Measurements from ENCODE around the gene PPP1CA.

Gene PPP1CA

GRCh38 chr11:67432655-67433349, 31.1 kb upstream of the PPP1CA start:
- peaks cover 47% of the 10 kb centered on the region for H3K4me1 ChIP-seq (ENCODE audit: low read length)
- TF ChIP-seq EZH2phosphoT487 (IDR thresholded peaks at IDR 0.05; ENCODE audit: low read depth), result no peak
- TF ChIP-seq, protein P1, sequence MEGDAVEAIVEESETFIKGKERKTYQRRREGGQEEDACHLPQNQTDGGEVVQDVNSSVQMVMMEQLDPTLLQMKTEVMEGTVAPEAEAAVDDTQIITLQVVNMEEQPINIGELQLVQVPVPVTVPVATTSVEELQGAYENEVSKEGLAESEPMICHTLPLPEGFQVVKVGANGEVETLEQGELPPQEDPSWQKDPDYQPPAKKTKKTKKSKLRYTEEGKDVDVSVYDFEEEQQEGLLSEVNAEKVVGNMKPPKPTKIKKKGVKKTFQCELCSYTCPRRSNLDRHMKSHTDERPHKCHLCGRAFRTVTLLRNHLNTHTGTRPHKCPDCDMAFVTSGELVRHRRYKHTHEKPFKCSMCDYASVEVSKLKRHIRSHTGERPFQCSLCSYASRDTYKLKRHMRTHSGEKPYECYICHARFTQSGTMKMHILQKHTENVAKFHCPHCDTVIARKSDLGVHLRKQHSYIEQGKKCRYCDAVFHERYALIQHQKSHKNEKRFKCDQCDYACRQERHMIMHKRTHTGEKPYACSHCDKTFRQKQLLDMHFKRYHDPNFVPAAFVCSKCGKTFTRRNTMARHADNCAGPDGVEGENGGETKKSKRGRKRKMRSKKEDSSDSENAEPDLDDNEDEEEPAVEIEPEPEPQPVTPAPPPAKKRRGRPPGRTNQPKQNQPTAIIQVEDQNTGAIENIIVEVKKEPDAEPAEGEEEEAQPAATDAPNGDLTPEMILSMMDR (IDR thresholded peaks at IDR 0.05; ENCODE audit: low read depth, low read length), result no peak
- no peaks in the 10 kb centered on the region for H4K20me1 ChIP-seq (ENCODE audit: insufficient read depth, low read length)
- H3K9me3 ChIP-seq (ENCODE audit: insufficient read depth, low read length), result no peaks in the 10 kb centered on the region
- H3K4me2 ChIP-seq (ENCODE audit: low read length), result no peak overlapping the region
- H3K4me3 ChIP-seq (ENCODE audit: low read length), result no peak overlapping the region
- H3K27me3 ChIP-seq (ENCODE audit: low read depth, low read length), result no peaks in the 10 kb centered on the region
- peaks cover 41% of the 10 kb centered on the region for H3K36me3 ChIP-seq (replicated peaks; ENCODE audit: low read depth, low read length)
- H3K27ac ChIP-seq (ENCODE audit: low read length), result peak overlapping the region; percentile 96; the same call in 1 of the 2 replicates
- H3K79me2 ChIP-seq (ENCODE audit: low read length), result peaks cover 51% of the 10 kb centered on the region
- no peak overlapping the region for H3K9ac ChIP-seq (ENCODE audit: low read length)
- no peak overlapping the region for H2AFZ ChIP-seq (ENCODE audit: low read depth, low read length)

DNA sequence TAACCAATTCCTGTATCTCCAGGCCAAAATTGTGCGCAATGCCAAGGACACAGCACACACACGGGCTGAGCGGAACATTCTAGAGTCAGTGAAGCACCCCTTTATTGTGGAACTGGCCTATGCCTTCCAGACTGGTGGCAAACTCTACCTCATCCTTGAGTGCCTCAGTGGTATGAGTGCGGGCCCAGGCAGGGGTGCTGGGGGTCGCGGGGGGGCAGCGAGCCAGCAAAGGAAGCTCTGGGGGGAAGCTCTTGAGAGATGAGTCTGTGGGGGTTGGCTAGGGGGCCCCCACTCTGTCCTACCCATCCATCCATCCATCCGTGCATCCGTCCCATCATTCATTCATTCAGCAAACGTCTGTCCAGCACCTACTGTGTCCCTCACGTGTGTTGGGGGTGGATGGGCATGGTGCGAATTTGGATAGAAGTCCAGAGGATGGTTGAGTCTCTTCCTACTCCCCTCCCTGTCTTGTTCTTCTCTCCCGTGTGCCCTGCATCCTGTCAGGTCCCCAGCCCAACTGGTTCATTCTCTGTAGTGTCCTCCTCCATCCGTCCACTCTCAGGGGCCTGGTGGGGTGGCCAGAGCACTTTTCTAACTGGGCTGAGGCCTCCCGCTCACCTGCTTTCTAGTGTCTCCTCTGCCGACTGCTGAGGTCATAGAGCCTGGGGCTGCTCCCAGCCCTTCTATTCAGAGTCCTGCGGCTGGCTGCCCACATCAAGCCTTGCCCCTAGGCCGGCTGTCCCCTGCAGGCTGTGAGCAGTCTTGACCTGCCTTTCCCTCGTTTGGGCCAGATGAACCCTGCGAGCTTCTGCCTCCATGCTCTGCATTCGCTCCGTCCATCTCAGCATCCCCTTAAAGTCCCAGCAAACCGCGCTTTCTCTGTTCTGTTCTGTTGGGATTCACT, 29.9 kb upstream of the PPP1CA start:
- Histone ChIP-seq H3K27me3 (ENCODE audit: low read depth, low read length) (no peaks in the 10 kb centered on the region), H3K9me3 (ENCODE audit: insufficient read depth, low read length) (no peaks in the 10 kb centered on the region), H3K27ac (ENCODE audit: low read length) (no peak overlapping the region), H3K4me2 (ENCODE audit: low read length) (no peak overlapping the region), H2AFZ (ENCODE audit: low read depth, low read length) (no peak overlapping the region), H3K79me2 (ENCODE audit: low read length) (peaks cover 42% of the 10 kb centered on the region), H3K9ac (ENCODE audit: low read length) (no peak overlapping the region), H3K4me1 (ENCODE audit: low read length) (peaks cover 44% of the 10 kb centered on the region), H3K4me3 (ENCODE audit: low read length) (no peak overlapping the region), H4K20me1 (ENCODE audit: insufficient read depth, low read length) (no peaks in the 10 kb centered on the region), H3K36me3 (replicated peaks; ENCODE audit: low read depth, low read length) (peaks cover 37% of the 10 kb centered on the region)
- TF ChIP-seq, protein P1 (IDR thresholded peaks at IDR 0.05; ENCODE audit: low read depth, low read length), result no peak
- TF ChIP-seq EZH2phosphoT487 (IDR thresholded peaks at IDR 0.05; ENCODE audit: low read depth), result no peak

GRCh38 chr11:67429722-67430121, 28.1 kb upstream of the PPP1CA start:
- no peak overlapping the region for H3K9ac ChIP-seq (ENCODE audit: low read length)

More at GRCh38 chr11:67429722-67430121, 28.1 kb upstream of the PPP1CA start:
- H3K9me3 ChIP-seq (ENCODE audit: insufficient read depth, low read length), result no peaks in the 10 kb centered on the region
- no peak overlapping the region for H2AFZ ChIP-seq (ENCODE audit: low read depth, low read length)
- H3K4me2 ChIP-seq (ENCODE audit: low read length), result peak overlapping the region; percentile 82
- H3K27me3 ChIP-seq (ENCODE audit: low read depth, low read length), result no peaks in the 10 kb centered on the region
- H4K20me1 ChIP-seq (ENCODE audit: insufficient read depth, low read length), result no peaks in the 10 kb centered on the region
- peaks cover 27% of the 10 kb centered on the region for H3K4me1 ChIP-seq (ENCODE audit: low read length)
- H3K27ac ChIP-seq (ENCODE audit: low read length), result no peak overlapping the region
- H3K36me3 ChIP-seq (replicated peaks; ENCODE audit: low read depth, low read length), result peaks cover 24% of the 10 kb centered on the region
- H3K79me2 ChIP-seq (ENCODE audit: low read length), result peaks cover 25% of the 10 kb centered on the region
- TF ChIP-seq, protein P1 (IDR thresholded peaks at IDR 0.05; ENCODE audit: low read depth, low read length), result no peak
- no peak for TF ChIP-seq EZH2phosphoT487 (IDR thresholded peaks at IDR 0.05; ENCODE audit: low read depth)
- no peak overlapping the region for H3K4me3 ChIP-seq (ENCODE audit: low read length)

Measured in OCI-LY3 (cell line).